ENCODE data around the gene SLC24A3. TPM values are rescaled to one million over a fixed set of nuclear protein-coding genes. Genes with fewer than 3 reads are reported as not detected.

SLC24A3 gene
- total RNA-seq, 1 experiment from 2014 or later = 46.0 TPM

GRCh38 chr20:19232997-19233794 lies 20.8 kb downstream of the SLC24A3 start:
- ChIA-PET POLR2A (ENCODE audit: low non-redundant PET) (no interaction called here), CTCF (no interaction called here)
- peaks cover 31% of the 10 kb centered on the region for H3K36me3 ChIP-seq (ENCODE audit: insufficient read depth, low read length, poor library complexity, severe bottlenecking)
- DNase-seq (ENCODE audit: low spot score) = peak; percentile 75
- H3K27ac ChIP-seq (ENCODE audit: low read depth, low read length, poor library complexity, severe bottlenecking) = peak overlapping the region; percentile 66
- intact Hi-C loops (cut with micrococcal nuclease; ENCODE audit: unreplicated experiment) = no loop called here
- BruUV-seq (replicated peaks) = TSS peak; percentile 38
- TF ChIP-seq EZH2 (IDR thresholded peaks at IDR 0.05; ENCODE audit: borderline replicate concordance, low read depth, low read length, poor library complexity, severe bottlenecking) = no peak
- TF ChIP-seq, protein P1, sequence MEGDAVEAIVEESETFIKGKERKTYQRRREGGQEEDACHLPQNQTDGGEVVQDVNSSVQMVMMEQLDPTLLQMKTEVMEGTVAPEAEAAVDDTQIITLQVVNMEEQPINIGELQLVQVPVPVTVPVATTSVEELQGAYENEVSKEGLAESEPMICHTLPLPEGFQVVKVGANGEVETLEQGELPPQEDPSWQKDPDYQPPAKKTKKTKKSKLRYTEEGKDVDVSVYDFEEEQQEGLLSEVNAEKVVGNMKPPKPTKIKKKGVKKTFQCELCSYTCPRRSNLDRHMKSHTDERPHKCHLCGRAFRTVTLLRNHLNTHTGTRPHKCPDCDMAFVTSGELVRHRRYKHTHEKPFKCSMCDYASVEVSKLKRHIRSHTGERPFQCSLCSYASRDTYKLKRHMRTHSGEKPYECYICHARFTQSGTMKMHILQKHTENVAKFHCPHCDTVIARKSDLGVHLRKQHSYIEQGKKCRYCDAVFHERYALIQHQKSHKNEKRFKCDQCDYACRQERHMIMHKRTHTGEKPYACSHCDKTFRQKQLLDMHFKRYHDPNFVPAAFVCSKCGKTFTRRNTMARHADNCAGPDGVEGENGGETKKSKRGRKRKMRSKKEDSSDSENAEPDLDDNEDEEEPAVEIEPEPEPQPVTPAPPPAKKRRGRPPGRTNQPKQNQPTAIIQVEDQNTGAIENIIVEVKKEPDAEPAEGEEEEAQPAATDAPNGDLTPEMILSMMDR (conservative IDR thresholded peaks at IDR 0.05; ENCODE audit: low read depth, low read length) = no peak
- peaks cover 56% of the 10 kb centered on the region for H3K4me1 ChIP-seq (ENCODE audit: insufficient read depth, low read length, poor library complexity, severe bottlenecking)
- peak overlapping the region; percentile 30 for H3K4me3 ChIP-seq (ENCODE audit: low read depth, low read length, poor library complexity, severe bottlenecking)
- no peaks in the 10 kb centered on the region for H3K27me3 ChIP-seq (replicated peaks; ENCODE audit: insufficient read depth, low read depth, low read length, poor library complexity)
- H3K9me3 ChIP-seq (ENCODE audit: low read depth, low read length, poor library complexity, severe bottlenecking) = no peaks in the 10 kb centered on the region

DNA sequence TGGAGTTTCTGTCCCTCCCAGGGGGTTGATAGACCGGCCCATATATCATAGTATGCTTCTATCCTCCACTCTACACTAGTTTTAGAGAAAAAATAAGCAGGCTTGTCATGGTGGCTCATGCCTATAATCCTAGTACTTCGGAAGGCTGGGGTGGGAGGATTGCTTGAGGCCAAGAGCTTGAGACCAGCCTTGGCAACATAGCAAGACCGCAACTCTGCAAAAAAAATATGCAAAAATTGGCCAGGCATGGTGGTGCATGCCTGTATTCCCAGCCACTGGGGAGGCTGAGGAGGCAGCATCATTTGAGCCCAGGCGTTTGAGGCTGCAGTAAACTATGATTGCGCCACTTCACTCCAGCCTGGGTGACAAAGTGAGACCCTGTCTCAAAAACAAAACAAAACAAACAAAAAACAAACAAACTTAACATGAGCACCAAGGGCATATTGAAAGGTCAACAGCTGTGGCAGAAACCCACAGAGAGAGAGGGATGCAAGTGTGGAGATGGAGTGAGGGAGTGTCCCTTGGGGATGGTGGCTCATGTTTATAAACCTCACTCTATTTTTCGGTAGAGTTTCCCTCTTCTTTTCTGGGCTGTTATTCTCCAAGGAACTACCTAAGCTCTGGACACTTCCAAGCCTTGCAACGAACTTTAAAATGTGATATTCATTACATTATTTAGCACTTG lies 24.1 kb downstream of the SLC24A3 start:
- intact Hi-C loops (cut with micrococcal nuclease; ENCODE audit: unreplicated experiment) = no loop called here
- POLR2A ChIA-PET (ENCODE audit: low non-redundant PET) = no interaction called here
- Histone ChIP-seq H3K9me3 (ENCODE audit: low read depth, low read length, poor library complexity, severe bottlenecking) (no peaks in the 10 kb centered on the region), H3K27me3 (replicated peaks; ENCODE audit: insufficient read depth, low read depth, low read length, poor library complexity) (no peaks in the 10 kb centered on the region), H3K4me3 (ENCODE audit: low read depth, low read length, poor library complexity, severe bottlenecking) (no peak overlapping the region), H3K36me3 (ENCODE audit: insufficient read depth, low read length, poor library complexity, severe bottlenecking) (peaks cover 39% of the 10 kb centered on the region), H3K4me1 (ENCODE audit: insufficient read depth, low read length, poor library complexity, severe bottlenecking) (peaks cover 49% of the 10 kb centered on the region), H3K27ac (ENCODE audit: low read depth, low read length, poor library complexity, severe bottlenecking) (peak overlapping the region; percentile 45)
- no peak for TF ChIP-seq EZH2 (IDR thresholded peaks at IDR 0.05; ENCODE audit: borderline replicate concordance, low read depth, low read length, poor library complexity, severe bottlenecking)
- TF ChIP-seq, protein P1 (conservative IDR thresholded peaks at IDR 0.05; ENCODE audit: low read depth, low read length) = no peak
- DNase-seq (ENCODE audit: low spot score) = no peak
- CTCF ChIA-PET = no interaction called here
- no TSS peak for BruUV-seq (replicated peaks)

- H3K27me3 ChIP-seq (replicated peaks; ENCODE audit: insufficient read depth, low read depth, low read length, poor library complexity) = no peaks in the 10 kb centered on the region
- ChIA-PET POLR2A (ENCODE audit: low non-redundant PET) (no interaction called here), CTCF (no interaction called here)
- H3K4me1 ChIP-seq (ENCODE audit: insufficient read depth, low read length, poor library complexity, severe bottlenecking) = peaks cover 31% of the 10 kb centered on the region
- intact Hi-C loops (cut with micrococcal nuclease; ENCODE audit: unreplicated experiment) = no loop called here
- BruUV-seq (replicated peaks) = no TSS peak
- no peak overlapping the region for H3K27ac ChIP-seq (ENCODE audit: low read depth, low read length, poor library complexity, severe bottlenecking)
- no peaks in the 10 kb centered on the region for H3K9me3 ChIP-seq (ENCODE audit: low read depth, low read length, poor library complexity, severe bottlenecking)
- no peak for TF ChIP-seq EZH2 (IDR thresholded peaks at IDR 0.05; ENCODE audit: borderline replicate concordance, low read depth, low read length, poor library complexity, severe bottlenecking)
- TF ChIP-seq, protein P1 (conservative IDR thresholded peaks at IDR 0.05; ENCODE audit: low read depth, low read length) = no peak
- no peak overlapping the region for H3K4me3 ChIP-seq (ENCODE audit: low read depth, low read length, poor library complexity, severe bottlenecking)
- no peak for DNase-seq (ENCODE audit: low spot score)
- H3K36me3 ChIP-seq (ENCODE audit: insufficient read depth, low read length, poor library complexity, severe bottlenecking) = peaks cover 22% of the 10 kb centered on the region
Observed at GRCh38 chr20:19241440-19241839, 29.0 kb downstream of the SLC24A3 start.
